OCI-LY7 (cell line): ENCODE results near the gene SPAG16. TPM values are rescaled to one million over a fixed set of nuclear protein-coding genes. Genes with fewer than 3 reads are reported as not detected.

Source experiments
- BruUV-seq: library from RNA; stranded (reverse); fragments of 400-500 nt; replicated peaks from 2 replicates; lab custom pipeline; 2021; lab: Mats Ljungman, UMichigan
- CTCF ChIA-PET: fragments of 300-600 bp; sonication (Branson Sonifier 250); formaldehyde crosslinking; loops from one replicate; lab custom pipeline; 2022; ENCODE audit warnings: antibody characterized with exemption; ENCODE audit not compliant: unreplicated experiment; lab: Charles Lee
- POLR2A ChIA-PET: fragments of 300-600 bp; sonication (Branson Sonifier 250); formaldehyde crosslinking; loops from one replicate; lab custom pipeline; 2022; ENCODE audit warnings: antibody characterized with exemption; lab: Charles Lee
- DNase-seq: peaks from one replicate; pipeline ENCODE4 v3.0.0-alpha.2; 2015; ENCODE audit warnings: low spot score
- H2AFZ ChIP-seq: fragments of 200-600 bp; sonication (generic), shearing (Covaris generic); 2 replicates; pipeline ENCODE4 v1.6.1; 2014; ENCODE audit warnings: mild to moderate bottlenecking, antibody characterized with exemption, low read length, moderate library complexity
- H3K27ac ChIP-seq: fragments of 200-600 bp; sonication (generic); 2 replicates; pipeline ENCODE4 v1.5.1; 2014; ENCODE audit warnings: mixed run types, low read depth, mild to moderate bottlenecking, moderate library complexity, low read length, inconsistent platforms; ENCODE audit not compliant: poor library complexity, severe bottlenecking
- H3K36me3 ChIP-seq: fragments of 200-600 bp; sonication (generic); 2 replicates; pipeline ENCODE4 v1.6.1; 2014; ENCODE audit warnings: mild to moderate bottlenecking, antibody characterized with exemption, low read length, moderate library complexity, mixed read lengths; ENCODE audit not compliant: insufficient read depth
- H3K4me1 ChIP-seq: fragments of 200-600 bp; sonication (generic); 2 replicates; pipeline ENCODE4 v1.5.1; 2014; ENCODE audit warnings: mild to moderate bottlenecking, low read length; ENCODE audit not compliant: insufficient read depth, poor library complexity, severe bottlenecking
- H3K4me2 ChIP-seq: fragments of 200-600 bp; sonication (generic); 2 replicates; pipeline ENCODE4 v1.6.1; 2014; ENCODE audit warnings: mild to moderate bottlenecking, low read length
- H3K4me3 ChIP-seq: fragments of 200-600 bp; sonication (generic); 2 replicates; pipeline ENCODE4 v1.5.1; 2014; ENCODE audit warnings: mild to moderate bottlenecking, low read depth, low read length; ENCODE audit not compliant: poor library complexity, severe bottlenecking
- H3K79me2 ChIP-seq: fragments of 200-600 bp; sonication (generic); 2 replicates; pipeline ENCODE4 v1.6.1; 2016; ENCODE audit warnings: low read depth, mild to moderate bottlenecking, low read length, moderate library complexity, mixed read lengths; ENCODE audit not compliant: insufficient read depth
- H3K9me2 ChIP-seq: fragments of 200-600 bp; sonication (generic); 2 replicates; pipeline ENCODE4 v1.6.1; 2016; ENCODE audit warnings: mild to moderate bottlenecking, low read length, mixed read lengths; ENCODE audit not compliant: insufficient read depth
- H3K9me3 ChIP-seq: fragments of 200-600 bp; sonication (generic); 2 replicates; pipeline ENCODE4 v1.6.1; 2014; ENCODE audit warnings: mild to moderate bottlenecking, mixed run types, low read length, mixed read lengths
- H4K20me1 ChIP-seq: fragments of 200-600 bp; sonication (generic); 2 replicates; pipeline ENCODE4 v1.6.1; 2014; ENCODE audit warnings: mild to moderate bottlenecking, antibody characterized with exemption, low read length, moderate library complexity, mixed read lengths; ENCODE audit not compliant: insufficient read depth
- EZH2phosphoT487 ChIP-seq: fragments of 200-600 bp; sonication (generic); IDR thresholded peaks from 2 replicates; pipeline ENCODE4 v1.6.1; 2018; ENCODE audit warnings: low read depth, borderline replicate concordance, mild to moderate bottlenecking, mixed run types, antibody characterized with exemption, low read length, moderate library complexity, mixed read lengths
- intact Hi-C: fragments of 100-400 bp; cut with micrococcal nuclease; formaldehyde crosslinking; loops from one replicate; pipeline ENCODE4 v1.10.0; 2022; ENCODE audit not compliant: unreplicated experiment
- total RNA-seq, 2 experiments: library from RNA; depleted of rRNA in 1 of 2; stranded (reverse); fragments of >200 nt in 1 of 2; shearing (Covaris generic) in 1 of 2; gene quantifications; 2 replicates each; pipeline ENCODE4 v1.2.3, GENCODE V29; 2014 to 2022
- TF ChIP-seq, protein P1 (sequence below): fragments of 200-600 bp; sonication (generic); conservative IDR thresholded peaks from 2 replicates; pipeline ENCODE4 v1.5.1; 2014; ENCODE audit warnings: mild to moderate bottlenecking, antibody characterized with exemption, low read length, moderate library complexity, mixed read lengths

SPAG16 gene
- total RNA-seq, 2 experiments from 2014 or later: 22.1 to 24.2 TPM

DNA sequence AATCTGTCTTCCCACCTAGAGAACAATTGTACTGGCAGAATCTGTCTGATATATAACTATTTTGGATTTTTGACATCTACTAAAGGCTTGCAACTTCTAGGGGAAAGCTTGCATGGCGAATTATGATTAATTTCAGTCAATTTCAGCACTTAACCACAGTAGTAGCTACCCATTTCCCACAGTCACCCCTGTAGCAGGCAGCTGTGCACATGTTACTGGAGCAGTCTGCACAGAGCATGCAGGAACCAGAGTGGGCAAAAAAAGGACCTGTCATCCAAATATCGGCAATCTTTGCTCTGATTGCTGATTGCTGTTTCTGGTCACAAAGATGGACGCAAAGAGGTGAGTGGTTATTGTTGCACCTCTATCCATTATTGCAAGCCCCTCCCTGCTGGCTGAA lies 473.3 kb downstream of the SPAG16 start:
- Histone ChIP-seq H2AFZ (no peak overlapping the region; the same call in 1 of the 2 replicates), H3K9me2 (no peaks in the 10 kb centered on the region), H4K20me1 (no peaks in the 10 kb centered on the region), H3K9me3 (no peaks in the 10 kb centered on the region), H3K4me1 (no peaks in the 10 kb centered on the region), H3K4me3 (no peak overlapping the region), H3K36me3 (no peaks in the 10 kb centered on the region), H3K79me2 (no peaks in the 10 kb centered on the region), H3K4me2 (no peak overlapping the region), H3K27ac (no peak overlapping the region)
- intact Hi-C loops: no loop called here
- no peak for DNase-seq
- POLR2A ChIA-PET: interaction anchor here (0.9 kb wide), 1 partner anchor 532 kb away, joined by 3 read pairs; no protein-coding TSS in a partner anchor
- no peak for TF ChIP-seq EZH2phosphoT487
- TF ChIP-seq, protein P1, sequence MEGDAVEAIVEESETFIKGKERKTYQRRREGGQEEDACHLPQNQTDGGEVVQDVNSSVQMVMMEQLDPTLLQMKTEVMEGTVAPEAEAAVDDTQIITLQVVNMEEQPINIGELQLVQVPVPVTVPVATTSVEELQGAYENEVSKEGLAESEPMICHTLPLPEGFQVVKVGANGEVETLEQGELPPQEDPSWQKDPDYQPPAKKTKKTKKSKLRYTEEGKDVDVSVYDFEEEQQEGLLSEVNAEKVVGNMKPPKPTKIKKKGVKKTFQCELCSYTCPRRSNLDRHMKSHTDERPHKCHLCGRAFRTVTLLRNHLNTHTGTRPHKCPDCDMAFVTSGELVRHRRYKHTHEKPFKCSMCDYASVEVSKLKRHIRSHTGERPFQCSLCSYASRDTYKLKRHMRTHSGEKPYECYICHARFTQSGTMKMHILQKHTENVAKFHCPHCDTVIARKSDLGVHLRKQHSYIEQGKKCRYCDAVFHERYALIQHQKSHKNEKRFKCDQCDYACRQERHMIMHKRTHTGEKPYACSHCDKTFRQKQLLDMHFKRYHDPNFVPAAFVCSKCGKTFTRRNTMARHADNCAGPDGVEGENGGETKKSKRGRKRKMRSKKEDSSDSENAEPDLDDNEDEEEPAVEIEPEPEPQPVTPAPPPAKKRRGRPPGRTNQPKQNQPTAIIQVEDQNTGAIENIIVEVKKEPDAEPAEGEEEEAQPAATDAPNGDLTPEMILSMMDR: no peak
- CTCF ChIA-PET: no interaction called here
- no TSS peak for BruUV-seq

DNA sequence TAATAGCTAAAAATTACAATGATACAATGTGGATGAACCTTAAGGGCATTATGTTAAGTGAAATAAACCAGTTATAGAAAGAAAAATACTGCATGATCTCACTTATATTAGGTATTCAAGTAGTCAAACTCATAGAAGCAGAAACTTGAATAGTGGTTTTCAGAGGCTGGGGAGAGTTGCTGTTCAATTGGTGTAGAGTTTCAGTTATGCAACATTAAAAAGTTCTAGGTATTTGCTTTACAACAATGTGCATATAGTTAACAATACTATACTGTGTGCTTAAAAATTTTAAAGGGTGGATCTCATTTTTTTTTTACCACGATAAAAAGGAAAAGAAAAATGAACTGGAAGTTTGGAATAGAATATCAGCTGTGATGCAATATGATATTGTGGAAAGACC lies 479.1 kb downstream of the SPAG16 start:
- DNase-seq: no peak
- H4K20me1 ChIP-seq: no peaks in the 10 kb centered on the region
- intact Hi-C loops: no loop called here
- CTCF ChIA-PET: no interaction called here
- no peak overlapping the region for H3K27ac ChIP-seq
- no peaks in the 10 kb centered on the region for H3K79me2 ChIP-seq
- no peaks in the 10 kb centered on the region for H3K36me3 ChIP-seq
- no peaks in the 10 kb centered on the region for H3K9me3 ChIP-seq
- no peaks in the 10 kb centered on the region for H3K9me2 ChIP-seq
- H3K4me2 ChIP-seq: no peak overlapping the region
- H3K4me1 ChIP-seq: no peaks in the 10 kb centered on the region
- POLR2A ChIA-PET: no interaction called here
- BruUV-seq: no TSS peak
- no peak overlapping the region for H3K4me3 ChIP-seq
- no peak for TF ChIP-seq EZH2phosphoT487
- TF ChIP-seq, protein P1: no peak
- no peak overlapping the region for H2AFZ ChIP-seq

DNA sequence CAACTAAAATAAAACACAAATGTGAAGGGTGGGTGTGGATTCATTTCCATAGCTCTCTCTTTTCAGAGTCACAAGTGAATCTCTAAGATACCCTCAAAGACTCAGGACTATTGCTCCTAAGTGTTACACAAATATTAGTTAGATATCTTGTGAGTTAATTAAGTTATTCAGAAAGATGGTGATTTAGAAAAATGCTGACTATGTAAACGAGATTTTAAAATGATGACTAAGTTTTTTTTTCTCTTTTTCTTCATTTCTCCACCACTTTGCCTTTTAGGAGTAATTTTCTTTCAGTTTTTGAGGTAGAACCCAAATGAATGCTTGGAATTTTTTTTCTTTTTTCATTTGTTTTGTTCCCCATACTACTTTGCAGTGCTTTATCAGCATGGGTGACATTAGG lies 479.7 kb downstream of the SPAG16 start:
- Histone ChIP-seq H2AFZ (no peak overlapping the region), H3K79me2 (no peaks in the 10 kb centered on the region), H3K9me2 (no peaks in the 10 kb centered on the region), H3K4me3 (no peak overlapping the region), H3K4me2 (no peak overlapping the region), H4K20me1 (no peaks in the 10 kb centered on the region), H3K4me1 (no peaks in the 10 kb centered on the region), H3K36me3 (no peaks in the 10 kb centered on the region), H3K27ac (no peak overlapping the region), H3K9me3 (no peaks in the 10 kb centered on the region)
- intact Hi-C loops: no loop called here
- ChIA-PET CTCF (no interaction called here), POLR2A (no interaction called here)
- DNase-seq: no peak
- TF ChIP-seq, protein P1: no peak
- no peak for TF ChIP-seq EZH2phosphoT487
- BruUV-seq: no TSS peak
